HEK293 (cell line): Measurements from ENCODE around the gene TMC6.

Experiments
- FEZF1 ChIP-seq: fragments of 450-650 bp; formaldehyde crosslinking; IDR thresholded peaks from 2 replicates; pipeline ENCODE4 v1.5.1; 2016; ENCODE audit warnings: missing biosample characterization, missing genetic modification characterization
- HOXC10 ChIP-seq: sonication (generic); formaldehyde crosslinking; IDR thresholded peaks from 2 replicates; pipeline ENCODE4 v1.8.1; 2023; ENCODE audit warnings: mild to moderate bottlenecking, missing genetic modification reagents
- KLF16 ChIP-seq: fragments of 450-650 bp; formaldehyde crosslinking; IDR thresholded peaks from 2 replicates; pipeline ENCODE4 v1.5.1; 2017; ENCODE audit warnings: missing biosample characterization, missing genetic modification characterization
- REPIN1 ChIP-seq: fragments of 450-650 bp; formaldehyde crosslinking; IDR thresholded peaks from 2 replicates; pipeline ENCODE4 v1.5.1; 2017; ENCODE audit warnings: missing biosample characterization, missing genetic modification characterization, low read depth
- ZBTB1 ChIP-seq: fragments of 450-650 bp; formaldehyde crosslinking; IDR thresholded peaks from 2 replicates; pipeline ENCODE4 v1.5.1; 2016; ENCODE audit warnings: missing biosample characterization, missing genetic modification characterization
- ZNF121 ChIP-seq: fragments of 450-650 bp; formaldehyde crosslinking; IDR thresholded peaks from 2 replicates; pipeline ENCODE4 v1.5.1; 2016; ENCODE audit warnings: missing biosample characterization, missing genetic modification characterization
- ZNF302 ChIP-seq: fragments of 450-650 bp; formaldehyde crosslinking; IDR thresholded peaks from 2 replicates; pipeline ENCODE4 v1.5.1; 2016; ENCODE audit warnings: missing biosample characterization, missing genetic modification characterization, low read depth
- ZNF341 ChIP-seq: fragments of 450-650 bp; formaldehyde crosslinking; IDR thresholded peaks from 2 replicates; pipeline ENCODE4; 2016; ENCODE audit warnings: low read depth, missing biosample characterization, missing genetic modification characterization
- ZNF530 ChIP-seq: fragments of 450-650 bp; formaldehyde crosslinking; IDR thresholded peaks from 2 replicates; pipeline ENCODE4 v1.5.1; 2016; ENCODE audit warnings: low read depth, missing biosample characterization, missing genetic modification characterization
- ZNF610 ChIP-seq: fragments of 450-650 bp; formaldehyde crosslinking; IDR thresholded peaks from 2 replicates; pipeline ENCODE4 v1.5.1; 2016; ENCODE audit warnings: missing biosample characterization, missing genetic modification characterization, borderline replicate concordance
- ZNF747 ChIP-seq: fragments of 450-650 bp; formaldehyde crosslinking; IDR thresholded peaks from 2 replicates; pipeline ENCODE4 v1.5.1; 2016; ENCODE audit warnings: missing biosample characterization, missing genetic modification characterization
- ZXDB ChIP-seq: fragments of 450-650 bp; formaldehyde crosslinking; IDR thresholded peaks from 2 replicates; pipeline ENCODE4 v1.5.1; 2016; ENCODE audit warnings: missing biosample characterization, missing genetic modification characterization
- TF ChIP-seq, protein P1 (sequence below): fragments of 450-650 bp; formaldehyde crosslinking; IDR thresholded peaks from 2 replicates; pipeline ENCODE4 v1.5.1; 2016; ENCODE audit warnings: missing biosample characterization, missing genetic modification characterization
- TF ChIP-seq, protein P2 (sequence below): fragments of 450-650 bp; formaldehyde crosslinking; IDR thresholded peaks from 2 replicates; pipeline ENCODE4 v1.5.1; 2016; ENCODE audit warnings: missing biosample characterization, missing genetic modification characterization

DNA sequence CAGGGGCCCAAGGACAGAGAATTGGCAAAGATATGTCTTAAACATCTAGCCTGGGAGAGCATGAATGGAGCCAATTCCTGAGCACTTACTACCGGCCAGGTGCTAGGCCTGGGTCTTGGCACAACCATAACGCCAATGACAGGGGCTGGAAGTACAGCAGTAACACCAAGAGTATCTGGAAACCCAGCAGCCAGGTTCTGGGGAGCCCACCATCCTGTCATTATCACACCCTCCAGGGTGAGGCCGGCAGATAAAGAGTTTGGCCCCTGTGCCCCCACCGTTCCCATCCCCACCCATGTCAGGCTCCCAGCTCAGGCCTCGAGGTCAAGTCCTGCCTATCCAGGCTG, 1.5 kb upstream of the TMC6 start:
- TF ChIP-seq ZNF121 (tag by site-specific recombination), result no peak
- no peak for TF ChIP-seq FEZF1
- TF ChIP-seq, protein P1, sequence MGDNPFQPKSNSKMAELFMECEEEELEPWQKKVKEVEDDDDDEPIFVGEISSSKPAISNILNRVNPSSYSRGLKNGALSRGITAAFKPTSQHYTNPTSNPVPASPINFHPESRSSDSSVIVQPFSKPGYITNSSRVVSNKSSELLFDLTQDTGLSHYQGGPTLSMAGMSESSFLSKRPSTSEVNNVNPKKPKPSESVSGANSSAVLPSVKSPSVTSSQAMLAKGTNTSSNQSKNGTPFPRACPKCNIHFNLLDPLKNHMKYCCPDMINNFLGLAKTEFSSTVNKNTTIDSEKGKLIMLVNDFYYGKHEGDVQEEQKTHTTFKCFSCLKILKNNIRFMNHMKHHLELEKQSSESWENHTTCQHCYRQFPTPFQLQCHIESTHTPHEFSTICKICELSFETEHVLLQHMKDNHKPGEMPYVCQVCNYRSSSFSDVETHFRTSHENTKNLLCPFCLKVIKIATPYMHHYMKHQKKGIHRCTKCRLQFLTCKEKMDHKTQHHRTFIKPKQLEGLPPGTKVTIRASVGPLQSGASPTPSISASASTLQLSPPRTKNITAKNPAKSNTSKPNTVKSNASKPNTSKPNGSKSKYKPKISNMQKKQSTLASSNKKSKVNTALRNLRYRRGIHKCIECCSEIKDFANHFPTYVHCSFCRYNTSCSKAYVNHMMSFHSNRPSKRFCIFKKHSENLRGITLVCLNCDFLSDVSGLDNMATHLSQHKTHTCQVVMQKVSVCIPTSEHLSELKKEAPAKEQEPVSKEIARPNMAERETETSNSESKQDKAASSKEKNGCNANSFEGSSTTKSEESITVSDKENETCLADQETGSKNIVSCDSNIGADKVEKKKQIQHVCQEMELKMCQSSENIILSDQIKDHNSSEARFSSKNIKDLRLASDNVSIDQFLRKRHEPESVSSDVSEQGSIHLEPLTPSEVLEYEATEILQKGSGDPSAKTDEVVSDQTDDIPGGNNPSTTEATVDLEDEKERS (tag by site-specific recombination), result no peak
- TF ChIP-seq, protein P2, sequence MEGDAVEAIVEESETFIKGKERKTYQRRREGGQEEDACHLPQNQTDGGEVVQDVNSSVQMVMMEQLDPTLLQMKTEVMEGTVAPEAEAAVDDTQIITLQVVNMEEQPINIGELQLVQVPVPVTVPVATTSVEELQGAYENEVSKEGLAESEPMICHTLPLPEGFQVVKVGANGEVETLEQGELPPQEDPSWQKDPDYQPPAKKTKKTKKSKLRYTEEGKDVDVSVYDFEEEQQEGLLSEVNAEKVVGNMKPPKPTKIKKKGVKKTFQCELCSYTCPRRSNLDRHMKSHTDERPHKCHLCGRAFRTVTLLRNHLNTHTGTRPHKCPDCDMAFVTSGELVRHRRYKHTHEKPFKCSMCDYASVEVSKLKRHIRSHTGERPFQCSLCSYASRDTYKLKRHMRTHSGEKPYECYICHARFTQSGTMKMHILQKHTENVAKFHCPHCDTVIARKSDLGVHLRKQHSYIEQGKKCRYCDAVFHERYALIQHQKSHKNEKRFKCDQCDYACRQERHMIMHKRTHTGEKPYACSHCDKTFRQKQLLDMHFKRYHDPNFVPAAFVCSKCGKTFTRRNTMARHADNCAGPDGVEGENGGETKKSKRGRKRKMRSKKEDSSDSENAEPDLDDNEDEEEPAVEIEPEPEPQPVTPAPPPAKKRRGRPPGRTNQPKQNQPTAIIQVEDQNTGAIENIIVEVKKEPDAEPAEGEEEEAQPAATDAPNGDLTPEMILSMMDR, result no peak
- no peak for TF ChIP-seq ZNF530 (tag by site-specific recombination)
- no peak for TF ChIP-seq ZXDB (tag by site-specific recombination)
- no peak for TF ChIP-seq ZBTB1 (tag by site-specific recombination)
- no peak for TF ChIP-seq HOXC10 (CRISPR knock-in tag)
- no peak for TF ChIP-seq ZNF747 (tag by site-specific recombination)
- no peak for TF ChIP-seq ZNF610 (tag by site-specific recombination)
- no peak for TF ChIP-seq KLF16 (tag by site-specific recombination)
- TF ChIP-seq ZNF341 (tag by site-specific recombination), result no peak
- no peak for TF ChIP-seq REPIN1 (tag by site-specific recombination)
- no peak for TF ChIP-seq ZNF302 (tag by site-specific recombination)
